Fibroblast of lung (primary cell): ENCODE data around the gene DRG2.

ENCODE experiments used
- CTCF ChIP-seq, 2 donors: IDR thresholded peaks in 1 of 2; conservative IDR thresholded peaks in 1 of 2; 1 replicate in 1 of 2; 2 replicates in 1 of 2; pipeline ENCODE4 v1.5.1; 2011 to 2012; ENCODE audit warnings: low read length in 2 of 2, control low read depth in 1 of 2, inconsistent platforms in 1 of 2, low read depth in 1 of 2, mild to moderate bottlenecking in 1 of 2
- EZH2 ChIP-seq: IDR thresholded peaks from 2 replicates; pipeline ENCODE4 v1.5.1; 2012; ENCODE audit warnings: low read length, control low read depth, mild to moderate bottlenecking; ENCODE audit errors: missing control alignments

GRCh38 chr17:18038149-18038850 lies 49.4 kb upstream of the DRG2 start:
- TF ChIP-seq CTCF (conservative IDR thresholded peaks at IDR 0.05 in 1 of 2, IDR thresholded peaks at IDR 0.05 in 1 of 2; ENCODE audit: low read depth in 1 of 2, low read length in 2 of 2) (no peak), EZH2 (no peak)
